GM19240 (cell line): Measurements from ENCODE around the gene ABTB1.

Source experiments
- DNase-seq: peaks from one replicate; pipeline ENCODE4 v3.0.0; 2011; ENCODE audit warnings: low spot score; ENCODE audit not compliant: insufficient read length

ABTB1 gene

DNA sequence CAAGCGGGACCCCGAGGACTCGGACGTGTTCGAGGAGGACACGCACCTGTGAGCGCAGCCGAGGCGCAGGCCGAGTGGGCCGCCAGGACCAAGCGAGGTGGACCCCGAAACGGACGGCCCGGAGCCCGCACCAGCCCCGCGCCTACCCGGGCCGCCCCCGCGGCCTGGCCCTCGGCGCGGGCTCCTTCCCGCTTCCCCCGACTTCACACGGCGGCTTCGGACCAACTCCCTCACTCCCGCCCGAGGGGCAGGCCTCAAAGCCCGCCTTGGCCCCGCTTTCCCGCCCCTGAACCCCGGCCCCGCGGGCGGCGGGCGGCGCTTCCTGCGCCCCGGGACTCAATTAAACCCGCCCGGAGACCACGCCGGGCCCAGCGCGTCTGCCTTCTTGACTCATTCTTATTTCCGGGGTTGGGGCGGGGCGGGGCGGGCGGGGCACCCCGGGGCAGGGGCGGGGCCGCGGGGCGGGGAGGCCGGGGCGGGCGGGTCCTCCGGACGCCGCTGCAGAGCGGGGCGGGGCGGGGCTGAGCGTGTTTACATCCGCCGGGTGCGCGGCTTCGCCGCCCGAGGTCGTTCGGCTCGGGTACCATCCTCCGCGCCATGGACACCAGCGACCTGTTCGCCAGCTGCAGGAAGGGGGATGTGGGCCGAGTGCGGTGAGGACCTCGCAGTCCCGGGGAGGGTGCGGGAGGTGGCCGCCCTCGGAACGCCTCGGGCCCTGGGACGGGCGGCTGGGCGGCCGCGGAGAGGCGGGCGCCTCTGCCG is at the start of gene ABTB1:
Gene ABTB1 (plus strand): TSS at position 524 of the 762 bp plus-strand sequence. CDS start 74 bp downstream, at position 598.
- DNase-seq: peak; percentile 79

DNA sequence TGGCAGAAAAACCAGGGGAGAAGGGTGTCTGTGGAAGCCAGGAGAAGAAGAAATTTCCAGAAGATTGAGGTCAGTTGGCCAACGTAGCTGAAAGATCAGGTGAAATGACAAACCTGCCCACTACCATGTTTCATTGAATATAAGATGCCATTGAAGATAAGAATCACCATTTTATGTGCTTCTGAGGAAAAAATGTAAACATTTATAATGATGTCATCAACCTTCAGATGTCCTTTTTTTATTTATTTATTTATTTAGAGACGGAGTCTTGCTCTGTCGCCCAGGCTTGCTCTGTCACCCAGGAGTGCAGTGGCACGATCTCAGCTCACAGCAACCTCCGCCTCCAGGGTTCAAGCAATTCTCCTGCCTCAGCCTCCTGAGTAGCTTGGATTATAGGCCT is 48.7 kb upstream of the ABTB1 start:
- no peak for DNase-seq

DNA sequence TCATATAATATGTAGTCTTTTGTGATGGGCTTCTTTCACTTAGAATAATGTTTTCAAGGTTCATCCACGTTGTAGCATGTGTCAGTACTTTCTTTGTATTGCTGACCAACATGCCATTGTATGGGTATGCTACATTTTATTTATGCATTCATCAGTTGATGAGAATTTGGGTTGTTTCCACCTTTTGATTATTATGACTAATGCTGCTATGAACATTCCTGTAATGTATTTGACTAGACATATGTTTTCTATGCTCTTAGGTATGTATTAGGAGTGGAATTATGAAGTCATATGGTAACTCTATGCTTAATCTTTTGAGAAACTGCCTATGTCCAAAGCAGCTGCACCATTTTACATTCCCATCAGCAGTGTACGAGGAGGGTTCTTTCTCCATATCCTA is 46.9 kb upstream of the ABTB1 start:
- DNase-seq: no peak

DNA sequence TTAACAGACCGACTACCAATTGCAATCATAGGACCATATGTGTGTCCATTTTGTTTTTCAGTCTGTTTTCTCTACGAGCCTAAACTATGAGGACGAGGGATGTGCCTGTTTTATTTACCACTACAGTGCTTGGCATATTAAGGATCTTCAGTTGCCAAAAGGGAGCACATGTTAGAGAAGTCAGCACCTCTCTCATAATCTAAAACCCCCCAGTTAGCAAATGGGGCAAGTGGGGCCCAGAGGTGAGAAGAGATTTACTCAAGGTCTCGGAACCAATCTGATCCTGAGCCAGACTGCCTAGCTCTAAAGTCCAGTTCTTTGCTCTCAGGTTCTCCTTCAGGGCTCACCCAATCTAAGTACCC is 44.3 kb upstream of the ABTB1 start:
- DNase-seq: no peak

DNA sequence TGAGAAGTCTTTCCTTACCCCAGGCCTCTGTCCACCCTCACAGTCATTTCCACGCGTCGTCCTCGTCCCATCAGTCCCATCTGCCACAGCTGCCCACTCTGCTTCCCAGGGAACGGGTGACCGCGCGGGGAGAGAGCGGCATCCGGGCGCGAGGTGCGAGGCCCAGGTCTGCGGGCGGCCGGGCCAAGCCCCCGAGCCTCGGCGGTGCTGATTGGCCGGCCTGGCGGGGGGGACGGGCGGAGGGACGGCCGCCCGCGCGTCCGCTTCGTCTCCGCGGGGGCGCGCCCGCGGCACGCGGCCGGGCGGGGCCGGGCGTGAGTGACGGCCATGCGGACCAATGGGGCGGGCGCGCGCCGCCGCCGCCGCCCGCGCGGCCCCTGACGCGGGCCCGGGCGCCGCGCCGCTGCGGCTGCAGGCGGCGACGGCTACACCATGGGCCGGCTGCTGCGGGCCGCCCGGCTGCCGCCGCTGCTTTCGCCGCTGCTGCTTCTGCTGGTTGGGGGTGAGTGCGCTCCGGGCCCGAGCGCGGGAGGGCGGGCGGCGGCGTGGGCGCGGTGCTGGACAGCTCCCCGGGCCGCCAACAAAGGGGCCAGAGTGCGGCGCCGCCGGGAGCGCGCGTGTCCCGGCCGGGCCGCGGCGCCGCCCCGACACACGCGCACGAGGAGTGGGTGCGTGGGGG is 43.8 kb upstream of the ABTB1 start, which contains the start of gene PODXL2:
Gene PODXL2 (plus strand): TSS at position 398 of the 679 bp plus-strand sequence. CDS start 35 bp downstream, at position 433.
- peak; percentile 45 for DNase-seq

DNA sequence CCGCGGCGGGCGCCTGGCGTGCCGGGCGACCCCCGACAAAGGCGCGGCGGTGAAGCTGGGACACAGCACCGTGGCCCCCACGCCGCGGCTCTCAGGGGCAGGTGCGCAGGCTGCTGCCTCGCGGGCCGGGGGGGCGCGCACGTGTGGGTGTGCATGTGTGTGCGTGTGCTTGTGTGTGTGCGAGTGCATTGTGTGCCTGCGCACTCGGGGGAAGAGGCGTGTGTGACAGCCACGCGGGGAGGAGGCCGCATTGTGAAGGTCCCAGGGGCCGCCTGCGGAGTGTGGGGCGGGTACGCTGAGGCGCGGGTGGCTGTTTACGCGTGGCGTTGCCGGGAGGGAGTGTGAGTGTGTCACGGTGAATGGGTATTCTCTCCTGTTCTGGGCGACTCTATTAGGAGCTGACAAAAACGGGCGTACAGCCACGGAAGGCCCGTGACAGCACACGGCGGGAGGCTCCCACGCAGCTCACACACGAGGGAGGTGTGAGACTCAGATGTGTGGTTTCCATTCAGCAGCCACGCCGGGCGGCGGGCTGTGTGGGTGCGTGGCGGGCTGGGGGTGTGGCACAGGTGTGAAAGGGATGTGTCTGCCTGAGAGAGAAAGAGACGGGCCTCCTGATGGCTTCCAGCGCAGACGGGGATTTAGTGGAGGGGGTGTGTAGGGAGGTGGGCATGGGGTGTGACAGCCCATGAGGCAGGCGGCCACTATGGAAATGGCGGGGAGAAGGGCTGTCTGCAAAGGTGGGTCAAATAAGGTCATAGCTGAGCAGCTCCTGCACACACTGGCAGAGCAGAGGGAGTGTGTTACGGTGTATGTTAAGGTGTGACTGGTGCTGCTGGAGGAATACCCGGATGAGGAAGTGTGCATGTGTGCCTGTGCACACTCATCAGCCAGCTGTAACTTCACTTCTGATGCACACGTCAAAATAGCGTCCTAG is 43.0 kb upstream of the ABTB1 start:
- no peak for DNase-seq

DNA sequence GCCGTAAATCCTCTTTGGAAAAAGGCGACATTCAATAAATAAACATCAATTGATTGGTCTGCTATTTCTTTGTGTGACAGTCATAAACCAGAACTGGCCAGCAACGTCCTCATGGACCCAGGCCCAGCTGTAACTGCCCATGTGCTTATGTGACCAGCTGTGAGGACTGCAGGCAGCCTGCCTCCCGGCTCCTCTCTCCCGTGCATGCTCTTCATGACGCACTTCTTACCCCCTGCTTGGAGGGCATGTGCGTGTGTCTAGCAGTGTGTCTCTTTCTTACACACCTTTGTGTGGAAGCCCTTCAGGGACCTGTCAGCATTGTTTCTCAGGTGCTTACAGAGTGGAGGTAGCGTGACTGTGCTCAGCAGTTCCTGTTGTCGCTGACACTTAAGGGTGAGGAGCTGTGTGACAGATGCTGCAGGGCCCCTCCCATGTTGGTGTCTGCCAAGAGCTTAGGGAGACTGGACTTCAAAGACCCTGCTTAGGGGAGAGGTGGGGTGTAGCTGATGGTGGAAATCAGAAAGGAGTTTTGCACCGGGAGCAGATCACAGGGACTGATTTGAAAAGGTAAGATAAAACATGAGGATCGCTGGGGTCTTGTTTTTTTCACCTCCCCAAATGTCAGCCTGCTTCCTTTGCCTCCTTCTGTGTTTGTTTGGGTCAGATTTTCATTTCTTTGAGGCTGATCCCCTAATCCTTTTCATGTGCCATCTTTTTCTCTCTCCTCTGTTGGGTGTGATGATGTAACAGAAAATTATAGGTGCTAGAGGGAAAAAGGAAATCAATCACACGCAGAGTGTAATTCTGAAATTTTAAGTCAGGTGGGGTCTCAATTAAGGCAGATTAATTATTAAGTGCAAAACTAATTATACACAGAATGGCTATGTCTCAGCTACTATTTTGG is 41.7 kb upstream of the ABTB1 start:
- no peak for DNase-seq

DNA sequence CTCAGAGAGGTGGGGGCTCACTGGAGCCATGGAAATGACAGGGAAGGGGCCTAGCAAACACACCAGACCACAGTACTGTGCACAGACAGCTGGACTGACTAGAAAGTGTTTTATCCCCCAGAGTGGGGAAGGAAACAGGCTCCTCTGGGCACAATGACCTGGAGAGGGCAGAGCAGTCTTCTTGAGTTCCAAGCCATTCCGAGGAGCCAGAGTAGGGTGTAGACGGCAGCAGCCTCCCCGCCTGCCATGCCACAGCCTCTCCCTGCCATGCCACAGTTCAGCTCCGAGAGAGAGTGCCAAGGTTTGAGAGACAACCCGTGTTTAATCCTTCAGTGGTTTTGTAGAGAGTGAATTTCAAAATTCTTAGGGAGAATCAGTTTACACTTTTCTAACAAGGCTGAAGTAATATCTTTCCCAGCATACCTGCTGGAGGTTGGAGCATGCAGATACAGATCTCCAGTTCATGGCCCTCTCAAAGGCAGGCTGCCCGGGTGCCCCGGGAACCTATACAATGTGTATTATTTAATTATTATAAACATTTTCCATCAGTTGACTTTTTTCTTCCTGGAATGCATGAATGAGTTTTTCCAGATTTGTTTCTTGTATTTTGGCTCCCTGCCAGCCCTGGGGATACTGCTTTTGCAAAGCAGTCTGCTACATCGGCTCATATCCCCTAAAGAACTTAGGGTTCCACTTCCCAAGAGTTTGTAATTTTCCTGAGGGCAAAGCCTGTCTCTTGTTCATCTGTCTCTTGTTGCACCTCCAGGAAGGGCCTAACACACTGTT is 40.5 kb upstream of the ABTB1 start:
- no peak for DNase-seq

DNA sequence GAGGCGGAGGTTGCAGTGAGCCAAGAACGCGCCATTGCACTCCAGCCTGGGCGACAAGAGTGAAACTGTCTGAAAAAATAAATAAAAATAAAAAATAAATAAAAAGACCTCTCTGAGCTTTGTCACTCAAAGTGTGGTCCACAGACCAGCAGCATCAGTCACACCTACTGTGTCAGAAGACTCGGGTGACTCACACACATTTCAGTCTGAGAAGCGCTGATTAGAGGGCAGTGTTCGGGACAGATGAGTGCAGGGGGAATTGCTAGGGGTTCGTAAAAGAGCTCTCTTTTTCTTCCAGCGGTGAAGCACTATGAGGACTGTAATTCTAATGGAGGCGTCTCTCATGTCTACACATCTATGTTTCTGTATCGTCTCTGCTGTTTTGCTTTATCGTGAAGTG is 38.1 kb upstream of the ABTB1 start:
- no peak for DNase-seq

DNA sequence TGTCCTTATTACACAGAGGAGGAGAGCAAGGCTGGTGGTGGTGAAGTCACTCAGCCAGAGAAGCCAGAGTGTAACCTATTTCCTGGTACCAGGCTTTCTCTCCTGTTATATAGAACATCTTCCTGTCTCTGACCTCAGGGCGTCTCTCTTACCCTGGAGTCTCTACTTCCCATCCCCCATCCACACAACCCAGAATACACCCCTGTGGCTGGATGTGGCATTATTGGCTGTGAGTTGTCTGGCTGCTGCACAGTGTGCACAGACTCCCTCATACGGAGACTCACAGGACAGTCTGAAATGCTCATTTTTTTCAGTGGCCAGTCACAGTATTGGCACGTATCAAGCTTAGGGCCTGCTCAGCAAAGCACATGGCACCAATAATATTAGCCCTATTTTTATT is 35.2 kb upstream of the ABTB1 start:
- DNase-seq: no peak

DNA sequence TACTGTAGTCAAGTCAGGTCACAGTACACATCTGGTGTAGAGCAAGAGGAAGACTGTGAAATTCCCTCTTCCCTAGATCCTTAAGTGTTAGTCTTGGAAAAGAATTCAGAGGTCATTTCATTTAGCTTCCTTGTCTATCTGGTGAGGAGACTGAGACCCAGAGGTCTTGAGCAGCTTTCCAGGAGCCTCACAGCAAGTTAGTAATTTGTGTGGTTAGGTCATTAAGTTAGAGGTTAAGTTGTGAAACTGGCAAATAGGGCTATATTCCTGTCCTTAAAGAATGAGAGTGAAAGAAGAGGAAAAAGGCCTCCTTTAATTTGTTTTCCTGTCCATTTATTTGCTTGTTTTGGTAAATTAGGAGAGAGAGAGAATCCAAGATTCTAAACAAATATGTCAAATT is 34.8 kb upstream of the ABTB1 start:
- DNase-seq: no peak

DNA sequence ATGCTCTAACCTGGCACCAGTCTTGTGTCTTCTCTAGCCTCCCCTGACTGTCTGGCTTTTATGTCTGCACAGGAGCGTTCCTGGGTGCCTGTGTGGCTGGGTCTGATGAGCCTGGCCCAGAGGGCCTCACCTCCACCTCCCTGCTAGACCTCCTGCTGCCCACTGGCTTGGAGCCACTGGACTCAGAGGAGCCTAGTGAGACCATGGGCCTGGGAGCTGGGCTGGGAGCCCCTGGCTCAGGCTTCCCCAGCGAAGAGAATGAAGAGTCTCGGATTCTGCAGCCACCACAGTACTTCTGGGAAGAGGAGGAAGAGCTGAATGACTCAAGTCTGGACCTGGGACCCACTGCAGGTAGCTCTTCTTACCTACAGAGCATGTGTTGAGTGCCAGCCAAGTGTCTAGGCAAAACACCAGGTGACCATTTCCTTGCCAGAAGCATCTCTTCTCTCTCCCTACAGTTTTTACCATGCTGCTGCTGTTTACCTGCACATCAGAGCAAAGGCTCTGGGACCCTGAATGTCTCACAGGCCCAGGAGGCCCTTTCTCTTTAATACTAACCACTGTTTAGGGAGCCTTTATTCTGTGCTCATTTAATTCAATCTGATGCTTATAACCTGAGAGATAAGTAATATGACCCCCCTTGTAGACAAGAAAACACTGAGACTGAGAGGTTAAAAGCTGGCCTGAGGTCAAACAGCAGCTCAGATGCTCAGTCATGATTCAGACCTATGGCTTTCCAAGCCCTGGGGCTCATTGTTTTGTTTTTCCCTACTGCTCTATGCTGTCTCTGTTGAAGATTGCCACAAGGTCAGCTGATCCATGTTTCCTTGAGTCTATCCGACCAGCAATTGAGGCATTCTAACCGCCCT is 33.3 kb upstream of the ABTB1 start:
- no peak for DNase-seq

DNA sequence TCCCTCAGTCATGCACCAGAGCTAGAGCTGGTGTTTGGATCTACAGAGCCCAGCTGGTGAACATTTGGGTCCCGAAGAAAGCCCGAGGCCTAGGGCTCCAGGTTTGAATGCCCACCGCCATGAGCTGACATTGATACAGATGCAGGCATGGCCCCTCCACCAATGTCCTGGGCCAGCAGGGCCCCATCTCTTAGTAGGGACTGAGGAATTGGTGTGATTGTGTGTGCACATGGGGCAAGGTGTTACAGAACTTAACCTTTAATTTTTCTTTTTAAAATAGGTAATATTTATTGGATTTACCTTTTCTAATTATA is 32.8 kb upstream of the ABTB1 start:
- DNase-seq: no peak

DNA sequence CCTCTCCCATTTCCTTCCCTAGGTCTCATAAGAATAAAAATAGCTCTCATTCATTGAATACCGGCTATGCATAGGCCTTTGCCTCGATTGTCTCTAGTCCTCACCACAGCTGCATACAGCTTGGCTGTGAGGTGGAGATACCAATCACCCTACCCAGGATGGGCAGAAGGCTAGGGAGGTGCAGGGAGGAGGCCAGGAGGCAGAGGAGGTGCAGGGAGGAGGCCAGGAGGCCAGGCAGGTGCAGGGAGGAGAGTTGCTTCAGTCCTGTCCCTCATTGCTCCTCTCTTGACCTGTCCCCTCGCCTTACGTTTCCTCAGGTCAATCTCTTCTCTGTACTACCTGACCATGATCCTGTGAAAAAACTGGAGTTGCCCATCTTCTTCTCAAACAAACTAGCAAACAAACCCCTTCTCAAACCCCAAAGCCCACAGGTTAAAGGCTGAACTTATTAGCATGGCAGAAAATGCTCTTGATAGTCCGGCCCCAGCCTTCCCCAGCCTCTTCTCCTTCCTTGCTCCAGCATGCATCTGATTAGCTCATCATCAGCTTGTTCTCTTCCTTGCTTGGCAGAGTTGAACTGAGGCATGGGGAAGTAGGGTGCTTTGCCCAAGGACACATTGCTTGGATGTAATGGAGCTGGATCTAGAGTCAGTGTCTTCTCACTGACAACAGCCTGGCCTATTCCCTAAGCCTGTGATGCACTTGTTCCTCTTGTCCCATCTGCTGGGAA is 27.9 kb upstream of the ABTB1 start:
- DNase-seq: no peak

DNA sequence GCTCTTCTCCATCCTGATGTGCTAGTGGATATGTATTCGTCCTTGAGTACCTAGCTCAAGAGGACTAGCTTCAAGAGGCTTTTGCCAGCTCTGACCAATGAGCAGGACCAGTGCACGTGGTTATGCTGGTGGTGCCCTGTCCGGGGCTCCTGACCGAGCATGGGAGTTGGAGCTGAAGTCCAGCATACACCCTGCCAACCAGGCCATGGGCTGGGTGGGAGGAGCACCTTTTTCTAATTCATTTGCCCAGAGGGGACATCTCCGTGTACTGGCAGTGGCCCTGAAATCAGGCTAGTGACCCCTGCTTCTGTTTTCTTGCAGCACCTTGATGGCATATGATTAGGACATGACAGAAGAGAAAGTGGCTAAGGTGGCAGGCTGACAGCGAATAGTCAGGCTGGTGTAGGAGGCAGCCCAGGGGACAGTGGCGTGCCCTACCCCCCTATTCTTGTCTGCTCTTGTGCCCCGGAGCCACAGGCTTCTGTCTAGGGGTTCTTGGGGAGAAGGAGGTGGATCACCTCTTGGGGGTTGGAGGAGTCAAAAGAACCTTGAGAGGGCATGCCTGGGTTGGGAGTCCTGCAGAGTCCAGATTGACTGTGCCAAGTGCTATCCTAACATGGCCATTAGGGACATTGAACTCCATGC is 27.3 kb upstream of the ABTB1 start:
- no peak for DNase-seq

DNA sequence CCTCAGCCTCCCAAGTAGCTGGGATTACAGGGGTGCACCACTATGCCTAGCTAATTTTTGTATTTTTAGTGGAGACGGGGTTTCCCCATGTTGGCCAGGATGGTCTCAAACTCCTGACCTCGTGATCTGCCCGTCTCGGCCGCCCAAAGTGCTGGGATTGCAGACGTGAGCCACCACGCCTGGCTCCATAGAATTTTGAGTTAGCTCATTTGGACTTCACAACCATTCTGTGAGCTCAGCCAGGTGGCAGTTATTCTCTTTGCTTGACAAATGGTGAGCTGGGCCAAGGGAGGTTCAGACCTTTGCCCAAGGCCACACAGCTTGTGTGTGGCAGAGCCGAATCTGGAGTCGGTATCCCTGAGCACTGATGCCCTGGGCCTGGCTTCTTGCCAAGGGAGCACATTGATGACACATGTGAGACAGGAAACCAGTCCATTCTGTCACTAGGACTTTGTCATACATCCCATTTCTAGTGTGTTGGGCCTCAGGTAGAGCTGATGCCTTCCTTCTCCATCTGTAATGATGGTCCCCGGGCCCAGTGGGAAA is 26.2 kb upstream of the ABTB1 start:
- DNase-seq: no peak

DNA sequence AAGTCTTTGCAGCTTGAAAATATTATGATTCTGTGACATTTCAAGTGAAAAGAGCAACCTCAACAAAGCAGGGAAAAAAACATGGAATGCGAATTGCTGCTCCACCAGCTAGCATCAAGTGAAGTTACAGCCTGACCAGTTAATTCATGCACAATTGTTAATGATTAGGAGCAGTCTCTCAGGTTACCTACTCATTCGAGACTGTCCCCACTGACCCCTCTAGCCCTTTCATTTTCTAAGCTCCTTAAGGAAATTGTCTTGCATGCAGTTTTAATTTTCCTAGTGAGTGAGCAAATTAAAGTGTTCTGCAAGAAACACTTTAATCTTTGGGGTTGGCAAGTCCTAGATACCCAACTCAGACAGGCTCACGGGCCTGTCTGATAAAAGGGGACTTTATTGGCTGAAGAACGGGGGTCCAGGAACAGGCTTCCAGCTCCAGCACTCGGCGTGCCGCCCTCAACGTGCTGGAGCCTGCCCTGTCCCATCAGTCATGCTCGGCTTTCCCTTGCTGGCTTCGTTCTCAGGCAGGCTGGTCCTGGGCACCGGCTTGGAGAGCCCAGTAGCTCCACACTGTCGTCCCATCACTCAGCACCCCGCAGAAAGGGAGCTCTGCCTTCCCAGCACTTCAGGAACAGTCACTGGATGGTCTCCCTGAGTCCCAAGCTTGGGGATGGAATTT is 25.4 kb upstream of the ABTB1 start:
- no peak for DNase-seq
